HUES48 (cell line): ENCODE measurements around the gene MYMK.

Source experiments
- H3K27ac ChIP-seq: one replicate; pipeline ENCODE4 v1.7.0; 2013; ENCODE audit warnings: low read depth, low read length, inconsistent platforms
- H3K27me3 ChIP-seq: 2 replicates; pipeline ENCODE4 v1.6.1; 2013; ENCODE audit warnings: mild to moderate bottlenecking, low read length; ENCODE audit not compliant: control insufficient read depth, insufficient read depth
- H3K36me3 ChIP-seq: 2 replicates; pipeline ENCODE4 v1.6.1; 2013; ENCODE audit warnings: low read length; ENCODE audit not compliant: control insufficient read depth, insufficient read depth
- H3K4me1 ChIP-seq: 2 replicates; pipeline ENCODE4 v1.6.1; 2013; ENCODE audit warnings: mild to moderate bottlenecking, low read length; ENCODE audit not compliant: control insufficient read depth, insufficient read depth
- H3K4me3 ChIP-seq: 2 replicates; pipeline ENCODE4 v1.5.1; 2013; ENCODE audit warnings: mild to moderate bottlenecking, low read depth, low read length
- H3K9ac ChIP-seq: 2 replicates; pipeline ENCODE4 v1.6.1; 2013; ENCODE audit warnings: mild to moderate bottlenecking, low read depth, low read length, moderate library complexity
- H3K9me3 ChIP-seq: 2 replicates; pipeline ENCODE4 v1.6.1; 2013; ENCODE audit warnings: low read length; ENCODE audit not compliant: control insufficient read depth, insufficient read depth

The MYMK gene

DNA sequence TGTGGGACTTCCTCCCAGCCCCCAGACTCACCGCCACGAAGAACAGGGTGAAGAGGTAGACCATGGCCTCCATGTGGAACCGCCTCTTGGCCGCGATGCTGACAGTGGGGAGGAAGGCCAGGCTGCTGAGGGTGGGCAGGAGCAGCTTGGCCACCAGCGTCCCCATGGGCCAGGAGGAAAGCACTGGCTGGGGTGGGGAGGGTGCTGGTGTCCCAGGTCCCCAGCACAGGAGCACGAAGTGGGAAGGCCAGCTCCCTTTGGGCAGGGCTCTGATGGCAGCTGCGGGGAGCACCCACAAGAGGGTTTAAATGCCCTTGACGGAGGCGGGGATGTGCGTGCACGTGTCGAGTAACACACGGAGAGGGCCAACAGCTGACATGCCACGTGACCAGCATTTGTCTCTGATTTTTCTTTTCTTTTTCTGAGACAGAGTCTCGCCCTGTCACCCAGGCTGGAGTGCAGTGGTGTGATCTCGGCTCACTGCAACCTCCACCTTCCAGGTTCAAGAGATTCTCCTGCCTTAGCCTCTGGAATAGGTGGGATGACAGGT, at the start of gene MYMK:
Gene MYMK, minus strand, starts transcription at position 281 of the 550 bp plus-strand sequence. Its CDS starts 115 bp downstream, at position 166.
- H3K36me3 ChIP-seq, result no peaks in the 10 kb centered on the region
- peaks cover 31% of the 10 kb centered on the region for H3K4me1 ChIP-seq
- H3K27me3 ChIP-seq, result no peaks in the 10 kb centered on the region
- H3K9me3 ChIP-seq, result no peaks in the 10 kb centered on the region
- H3K27ac ChIP-seq, result no peak within 1 kb of the TSS
- H3K4me3 ChIP-seq, result no peak within 1 kb of the TSS
- no peak within 1 kb of the TSS for H3K9ac ChIP-seq

DNA sequence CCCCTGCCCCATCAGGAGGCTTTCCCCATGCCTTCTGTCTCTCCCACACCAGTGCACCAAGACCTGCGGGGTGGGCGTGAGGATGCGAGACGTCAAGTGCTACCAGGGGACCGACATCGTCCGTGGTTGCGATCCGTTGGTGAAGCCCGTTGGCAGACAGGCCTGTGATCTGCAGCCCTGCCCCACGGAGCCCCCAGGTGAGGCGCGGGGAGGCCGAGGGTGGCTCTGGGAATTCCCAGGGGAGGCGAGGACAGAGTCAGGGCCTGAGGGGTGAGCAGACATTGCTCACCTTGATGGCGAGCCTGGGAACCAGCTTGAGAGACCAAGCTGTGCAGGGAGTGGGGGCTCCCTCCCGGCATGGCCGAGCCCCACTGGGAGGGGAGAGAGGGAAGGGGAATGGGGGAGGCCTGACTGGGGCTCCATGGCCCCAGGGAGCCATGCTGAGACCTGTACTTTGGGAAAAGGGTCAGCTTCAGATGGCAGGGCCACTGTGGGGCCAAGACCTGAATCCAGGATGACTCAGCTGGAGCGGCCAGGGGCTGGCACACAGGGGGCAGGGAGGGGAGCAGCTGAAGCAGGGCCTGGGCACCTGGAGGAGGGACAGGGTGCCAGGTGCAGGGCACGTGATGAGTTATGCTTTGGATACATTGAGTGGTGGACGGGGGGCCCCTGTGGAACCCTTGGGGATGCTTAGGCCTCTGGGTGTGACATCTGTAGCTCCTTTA, 49.2 kb upstream of the MYMK start:
- Histone ChIP-seq H3K4me3 (no peak overlapping the region), H3K9ac (no peak overlapping the region), H3K36me3 (no peaks in the 10 kb centered on the region), H3K27me3 (no peaks in the 10 kb centered on the region), H3K9me3 (no peaks in the 10 kb centered on the region), H3K4me1 (no peaks in the 10 kb centered on the region), H3K27ac (no peak overlapping the region)

GRCh38 chr9:133572821-133573361, 48.1 kb upstream of the MYMK start:
- H3K4me1 ChIP-seq, result no peaks in the 10 kb centered on the region
- no peak overlapping the region for H3K9ac ChIP-seq
- no peaks in the 10 kb centered on the region for H3K9me3 ChIP-seq
- H3K4me3 ChIP-seq, result no peak overlapping the region
- no peak overlapping the region for H3K27ac ChIP-seq
- H3K27me3 ChIP-seq, result no peaks in the 10 kb centered on the region
- H3K36me3 ChIP-seq, result no peaks in the 10 kb centered on the region

DNA sequence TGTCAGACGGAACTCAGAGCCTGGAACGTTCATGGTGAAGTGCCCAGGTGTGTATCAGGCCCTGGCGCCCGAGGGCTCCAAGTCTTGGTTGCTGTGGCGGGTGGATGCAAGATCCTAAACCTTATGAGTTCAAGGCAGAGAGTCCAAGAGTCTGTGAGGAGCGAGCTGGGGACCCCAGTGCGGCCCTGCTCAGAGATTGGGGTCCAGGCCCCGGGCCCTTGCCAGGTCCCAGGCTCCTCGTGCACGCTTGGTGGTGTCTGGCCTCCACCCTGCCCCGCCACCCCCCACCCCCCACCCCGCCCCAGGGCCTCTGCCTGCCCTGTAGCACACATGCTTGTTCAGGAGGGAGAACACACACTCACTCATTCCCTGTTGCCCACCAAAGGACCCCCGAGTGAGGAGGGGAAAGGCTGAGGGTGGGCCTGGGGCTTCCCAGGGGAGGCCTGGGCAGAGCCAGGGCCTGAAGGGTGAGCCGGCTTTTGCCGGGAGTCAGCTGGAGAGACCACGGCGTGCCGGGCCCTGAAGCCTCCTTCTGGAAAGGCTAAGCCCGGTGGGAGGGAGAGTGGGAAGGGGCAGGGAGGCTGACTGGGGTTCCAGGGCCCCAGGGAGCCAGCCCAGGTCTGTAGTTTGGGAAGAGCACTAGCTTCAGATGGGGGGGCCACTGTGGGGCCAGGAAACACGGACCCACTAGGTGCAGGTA, 47.3 kb upstream of the MYMK start:
- H3K9me3 ChIP-seq, result no peaks in the 10 kb centered on the region
- no peaks in the 10 kb centered on the region for H3K27me3 ChIP-seq
- no peak overlapping the region for H3K27ac ChIP-seq
- no peaks in the 10 kb centered on the region for H3K36me3 ChIP-seq
- H3K4me1 ChIP-seq, result no peaks in the 10 kb centered on the region
- H3K4me3 ChIP-seq, result no peak overlapping the region
- H3K9ac ChIP-seq, result no peak overlapping the region

DNA sequence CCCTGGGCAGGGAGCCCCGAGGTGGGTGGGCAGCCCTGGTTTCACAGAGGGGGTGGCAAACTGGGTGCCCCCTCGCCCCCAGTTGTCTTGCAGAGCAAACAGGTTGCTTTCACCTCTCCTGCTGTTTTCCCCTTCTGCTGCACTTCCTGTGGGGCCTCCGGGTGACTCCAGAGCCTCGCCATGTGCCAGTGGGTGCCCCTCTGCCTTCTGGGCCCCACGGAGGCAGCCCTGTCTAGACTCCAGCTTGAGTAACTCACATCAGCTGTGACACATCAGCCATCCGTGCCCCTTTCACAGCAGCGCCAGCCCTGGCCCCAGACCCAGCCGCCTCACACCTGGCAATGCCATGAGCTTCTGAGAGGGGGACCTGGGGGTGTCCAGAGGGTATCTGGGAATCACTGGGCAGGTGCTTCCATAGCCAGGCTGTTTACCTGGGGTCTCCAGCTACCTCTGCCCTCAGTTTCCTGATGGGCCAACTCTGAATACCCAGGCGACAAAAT, 46.7 kb upstream of the MYMK start:
- no peak overlapping the region for H3K27ac ChIP-seq
- H3K27me3 ChIP-seq, result no peaks in the 10 kb centered on the region
- H3K9ac ChIP-seq, result no peak overlapping the region

GRCh38 chr9:133570691-133571080, 45.9 kb upstream of the MYMK start:
- Histone ChIP-seq H3K4me3 (no peak overlapping the region), H3K27ac (no peak overlapping the region), H3K27me3 (no peaks in the 10 kb centered on the region), H3K4me1 (no peaks in the 10 kb centered on the region), H3K9ac (no peak overlapping the region), H3K36me3 (no peaks in the 10 kb centered on the region), H3K9me3 (no peaks in the 10 kb centered on the region)

More for the DNA sequence above, 46.7 kb upstream of the MYMK start:
- Histone ChIP-seq H3K36me3 (no peaks in the 10 kb centered on the region), H3K4me1 (no peaks in the 10 kb centered on the region), H3K4me3 (no peak overlapping the region), H3K9me3 (no peaks in the 10 kb centered on the region)

DNA sequence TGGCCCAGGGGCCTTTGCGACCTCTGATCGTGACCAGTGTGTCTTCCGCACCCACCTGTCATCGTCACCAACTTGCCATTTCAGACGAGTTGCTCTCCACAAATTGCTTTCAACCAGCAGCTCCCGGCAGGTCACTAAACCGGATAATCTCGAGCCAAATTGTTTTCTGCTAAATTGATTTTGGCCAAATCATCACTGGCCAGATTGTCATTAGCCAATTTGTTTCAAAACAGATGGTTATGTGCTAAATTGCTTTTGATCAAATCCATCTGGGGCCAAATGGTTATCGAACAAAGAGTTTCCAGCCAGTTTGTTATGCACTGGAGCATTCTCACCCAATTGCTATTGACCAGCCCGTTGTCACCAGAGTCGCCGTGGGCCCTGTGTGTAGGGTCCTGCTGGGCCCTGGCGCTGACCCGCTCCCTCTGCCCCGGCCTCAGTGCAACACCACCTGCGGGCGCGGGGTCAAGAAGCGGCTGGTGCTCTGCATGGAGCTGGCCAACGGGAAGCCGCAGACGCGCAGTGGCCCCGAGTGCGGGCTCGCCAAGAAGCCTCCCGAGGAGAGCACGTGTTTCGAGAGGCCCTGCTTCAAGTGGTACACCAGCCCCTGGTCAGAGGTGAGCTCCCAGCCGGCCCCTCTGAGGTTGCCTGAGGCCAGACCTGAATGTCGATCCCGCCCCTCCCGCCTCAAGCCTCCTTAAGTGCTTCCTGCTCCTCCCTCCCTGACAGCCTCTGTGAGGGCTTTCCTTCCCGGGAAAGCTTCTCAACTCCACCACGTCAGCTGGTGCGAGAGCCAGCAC, 45.3 kb upstream of the MYMK start:
- no peaks in the 10 kb centered on the region for H3K36me3 ChIP-seq
- H3K4me3 ChIP-seq, result no peak overlapping the region
- no peak overlapping the region for H3K27ac ChIP-seq
- H3K9me3 ChIP-seq, result no peaks in the 10 kb centered on the region
- no peak overlapping the region for H3K9ac ChIP-seq
- no peaks in the 10 kb centered on the region for H3K27me3 ChIP-seq
- no peaks in the 10 kb centered on the region for H3K4me1 ChIP-seq

- no peak overlapping the region for H3K9ac ChIP-seq
- H3K9me3 ChIP-seq, result no peaks in the 10 kb centered on the region
- no peak overlapping the region for H3K4me3 ChIP-seq
- no peaks in the 10 kb centered on the region for H3K4me1 ChIP-seq
- H3K27me3 ChIP-seq, result no peaks in the 10 kb centered on the region
- H3K27ac ChIP-seq, result no peak overlapping the region
- H3K36me3 ChIP-seq, result no peaks in the 10 kb centered on the region
These were observed 44.5 kb upstream of the MYMK start for GRCh38 chr9:133569121-133569785.

GRCh38 chr9:133568186-133568585, 43.4 kb upstream of the MYMK start:
- Histone ChIP-seq H3K9ac (no peak overlapping the region), H3K9me3 (no peaks in the 10 kb centered on the region), H3K27ac (no peak overlapping the region), H3K27me3 (no peaks in the 10 kb centered on the region), H3K36me3 (no peaks in the 10 kb centered on the region), H3K4me3 (no peak overlapping the region), H3K4me1 (no peaks in the 10 kb centered on the region)

DNA sequence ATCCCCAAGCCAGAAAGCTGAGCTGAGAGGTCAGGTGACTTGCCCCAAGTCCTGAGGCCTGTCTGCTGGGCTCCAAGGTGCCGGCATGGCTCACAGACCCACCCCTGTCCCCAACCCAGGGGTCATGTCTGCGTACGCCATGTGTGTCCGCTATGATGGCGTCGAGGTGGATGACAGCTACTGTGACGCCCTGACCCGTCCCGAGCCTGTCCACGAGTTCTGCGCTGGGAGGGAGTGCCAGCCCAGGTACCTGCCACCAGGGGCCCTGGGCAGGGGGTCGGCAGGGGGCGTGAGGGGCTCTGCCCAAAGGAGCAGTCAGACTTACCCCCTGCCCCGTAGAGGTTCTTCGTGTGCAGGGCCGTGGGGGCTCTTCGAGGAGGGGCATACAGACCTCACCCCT, 42.1 kb upstream of the MYMK start:
- no peak overlapping the region for H3K27ac ChIP-seq

More for the DNA sequence above, 42.1 kb upstream of the MYMK start:
- no peak overlapping the region for H3K4me3 ChIP-seq
- H3K9me3 ChIP-seq, result no peaks in the 10 kb centered on the region
- H3K27me3 ChIP-seq, result no peaks in the 10 kb centered on the region
- H3K36me3 ChIP-seq, result no peaks in the 10 kb centered on the region
- no peaks in the 10 kb centered on the region for H3K4me1 ChIP-seq
- H3K9ac ChIP-seq, result no peak overlapping the region
